Smooth muscle cell (in vitro differentiated cells): Measurements from ENCODE around the gene GRK5. TPM values are rescaled to one million over a fixed set of nuclear protein-coding genes. Genes with fewer than 3 reads are reported as not detected.
A peak's percentile ranks its signal among the peaks of the same experiment; 100 is the strongest.

Experiments used
- DNase-seq: peaks from one replicate; lab custom pipeline; 2025; ENCODE audit not compliant: unreplicated experiment; lab: John Stamatoyannopoulos, UW
- H2AFZ ChIP-seq: fragments of 200-600 bp; sonication (generic); 2 replicates; pipeline ENCODE4 v1.6.0; 2016; ENCODE audit warnings: antibody characterized with exemption, low read depth, mild to moderate bottlenecking
- H3F3A ChIP-seq: fragments of 200-600 bp; sonication (generic); 2 replicates; pipeline ENCODE4 v1.6.0; 2017; ENCODE audit warnings: antibody characterized with exemption, low read depth
- H3K27ac ChIP-seq: fragments of 200-600 bp; sonication (generic); 2 replicates; pipeline ENCODE4 v1.5.1; 2016; ENCODE audit warnings: low read depth, mild to moderate bottlenecking
- H3K27me3 ChIP-seq: fragments of 200-600 bp; sonication (generic); 2 replicates; pipeline ENCODE4 v1.6.1; 2016; ENCODE audit warnings: low read depth, mild to moderate bottlenecking
- H3K36me3 ChIP-seq: fragments of 200-600 bp; sonication (generic); 2 replicates; pipeline ENCODE4 v1.5.1; 2016; ENCODE audit warnings: low read depth
- H3K4me1 ChIP-seq: fragments of 200-600 bp; sonication (generic); 2 replicates; pipeline ENCODE4 v1.5.1; 2016; ENCODE audit warnings: low read depth
- H3K4me2 ChIP-seq: fragments of 200-600 bp; sonication (generic); 2 replicates; pipeline ENCODE4 v1.6.0; 2016; ENCODE audit warnings: mild to moderate bottlenecking
- H3K4me3 ChIP-seq: fragments of 200-600 bp; sonication (generic); 2 replicates; pipeline ENCODE4 v1.5.1; 2016; ENCODE audit warnings: mild to moderate bottlenecking
- H3K79me2 ChIP-seq: fragments of 200-600 bp; sonication (generic); 2 replicates; pipeline ENCODE4 v1.6.0; 2016; ENCODE audit warnings: low read depth, mild to moderate bottlenecking
- H3K9ac ChIP-seq: fragments of 200-600 bp; sonication (generic); 2 replicates; pipeline ENCODE4 v1.6.0; 2016; ENCODE audit warnings: low read depth
- H3K9me3 ChIP-seq: fragments of 200-600 bp; sonication (generic); replicated peaks from 2 replicates; pipeline ENCODE4 v1.5.1; 2016; ENCODE audit warnings: low read depth
- H4K20me1 ChIP-seq: fragments of 200-600 bp; sonication (generic); 2 replicates; pipeline ENCODE4 v1.6.0; 2016; ENCODE audit warnings: low read depth
- CTCF ChIP-seq: fragments of 200-600 bp; sonication (generic); IDR thresholded peaks from 2 replicates; pipeline ENCODE4 v1.5.1; 2017; ENCODE audit warnings: borderline replicate concordance, mild to moderate bottlenecking, antibody characterized with exemption; ENCODE audit not compliant: insufficient read depth, poor library complexity, severe bottlenecking
- WGBS: methylation state at CpG from one replicate; pipeline ENCODE4 v1.1.7; 2016; ENCODE audit warnings: low lambda C conversion rate; 5-methylcytosine and 5-hydroxymethylcytosine counted together
- polyA plus RNA-seq: library from polyadenylated mRNA; unstranded; fragments of >200 nt; fragmentation: Nextera tagmentation; extraction: Ambion mirVana; gene quantifications from 2 replicates; pipeline ENCODE4 v1.2.1, GENCODE V29; 2016
- total RNA-seq: library from RNA; depleted of rRNA; stranded (reverse); fragments of >200 nt; gene quantifications from 2 replicates; pipeline ENCODE4 v1.2.3, GENCODE V29; 2014

GRK5 gene
- total and polyA plus RNA-seq, 2 experiments from 2014 or later: 4.4 to 5.2 TPM

- DNase-seq: no peak
- Histone ChIP-seq H4K20me1 (no peaks in the 10 kb centered on the region), H3K9ac (no peak overlapping the region), H3K4me1 (peaks cover 10% of the 10 kb centered on the region), H3K79me2 (no peaks in the 10 kb centered on the region), H3K36me3 (no peaks in the 10 kb centered on the region), H3F3A (peaks cover 11% of the 10 kb centered on the region), H2AFZ (no peak overlapping the region), H3K4me2 (peak overlapping the region; percentile 40), H3K27me3 (no peaks in the 10 kb centered on the region), H3K9me3 (no peaks in the 10 kb centered on the region), H3K4me3 (no peak overlapping the region), H3K27ac (peak overlapping the region; percentile 76)
- TF ChIP-seq CTCF: no peak
- WGBS: 65% methylated on average over 31 of the region's 31 CpGs
These were observed 205.1 kb downstream of the GRK5 start for GRCh38 chr10:119412244-119413092.

- H3K27ac ChIP-seq: peak overlapping the region; percentile 76
These were observed 205.7 kb downstream of the GRK5 start for GRCh38 chr10:119413093-119413453.

GRCh38 chr10:119413471-119414080 lies 206.2 kb downstream of the GRK5 start:
- no peak for DNase-seq
- 27% methylated on average over 15 of the region's 20 CpGs for WGBS
- Histone ChIP-seq H3K27ac (peak overlapping the region; percentile 76), H3K4me3 (no peak overlapping the region), H3F3A (peaks cover 11% of the 10 kb centered on the region), H3K4me2 (peak overlapping the region; percentile 40), H4K20me1 (no peaks in the 10 kb centered on the region), H3K36me3 (no peaks in the 10 kb centered on the region), H3K9me3 (no peaks in the 10 kb centered on the region), H3K79me2 (no peaks in the 10 kb centered on the region), H3K4me1 (peaks cover 10% of the 10 kb centered on the region), H3K9ac (peak overlapping the region; percentile 31), H3K27me3 (no peaks in the 10 kb centered on the region), H2AFZ (no peak overlapping the region)
- TF ChIP-seq CTCF: no peak

More at GRCh38 chr10:119413093-119413453, 205.7 kb downstream of the GRK5 start:
- H3K4me3 ChIP-seq: no peak overlapping the region
- H4K20me1 ChIP-seq: no peaks in the 10 kb centered on the region
- H3K4me1 ChIP-seq: peaks cover 10% of the 10 kb centered on the region
- no peaks in the 10 kb centered on the region for H3K27me3 ChIP-seq
- peak overlapping the region; percentile 40 for H3K4me2 ChIP-seq
- H3K9me3 ChIP-seq: no peaks in the 10 kb centered on the region
- 60% methylated on average over 9 of the region's 9 CpGs for WGBS
- no peaks in the 10 kb centered on the region for H3K79me2 ChIP-seq
- H3K9ac ChIP-seq: no peak overlapping the region
- TF ChIP-seq CTCF: no peak
- DNase-seq: no peak
- H3F3A ChIP-seq: peaks cover 11% of the 10 kb centered on the region
- H2AFZ ChIP-seq: no peak overlapping the region
- no peaks in the 10 kb centered on the region for H3K36me3 ChIP-seq
